Effector memory CD8-positive, alpha-beta T cell (primary cell): Measurements from ENCODE around the gene ZFX.

ENCODE experiments used
- ATAC-seq: fragments of 150-1000 bp; cut with Tn5 transposase; replicated peaks from 2 replicates; pipeline ENCODE4 v1.10.0; 2021; ENCODE audit warnings: mild to moderate bottlenecking, moderate library complexity
- DNase-seq, 3 experiments: peaks; one replicate each; pipeline ENCODE4 v3.0.0; 2021
- H3K27ac Mint-ChIP-seq, 2 donors: one replicate each; pipeline ENCODE4 v1.8.0; 2022; ENCODE audit warnings: mild to moderate bottlenecking in 2 of 2, mixed read lengths in 2 of 2, moderate library complexity in 2 of 2
- H3K27me3 Mint-ChIP-seq, 2 donors: one replicate each; pipeline ENCODE4 v1.8.0; 2022; ENCODE audit warnings: mixed read lengths in 2 of 2
- H3K36me3 Mint-ChIP-seq: one replicate; pipeline ENCODE4 v1.8.0; 2022; ENCODE audit warnings: mild to moderate bottlenecking, moderate library complexity, mixed read lengths; ENCODE audit not compliant: insufficient read depth
- H3K4me1 Mint-ChIP-seq, 2 donors: one replicate each; pipeline ENCODE4 v1.8.0; 2022; ENCODE audit warnings: low read depth in 2 of 2, mixed read lengths in 2 of 2
- H3K4me3 Mint-ChIP-seq, 2 donors: one replicate each; pipeline ENCODE4 v1.8.0; 2022; ENCODE audit warnings: mild to moderate bottlenecking in 2 of 2, mixed read lengths in 2 of 2, moderate library complexity in 2 of 2
- H3K9me3 Mint-ChIP-seq, 2 donors: one replicate each; pipeline ENCODE4 v1.8.0; 2022; ENCODE audit warnings: mixed read lengths in 2 of 2

Gene ZFX

GRCh38 chrX:24215272-24215671, 65.7 kb downstream of the ZFX start:
- H3K27ac Mint-ChIP-seq, result peak overlapping the region in 1 of 2 donors; percentile 16
- H3K36me3 Mint-ChIP-seq, result peaks cover 5% of the 10 kb centered on the region
- H3K4me3 Mint-ChIP-seq, result no peak overlapping the region
- H3K9me3 Mint-ChIP-seq, result no peaks in the 10 kb centered on the region
- ATAC-seq (no peak), DNase-seq (no peak)
- no peaks in the 10 kb centered on the region for H3K4me1 Mint-ChIP-seq
- H3K27me3 Mint-ChIP-seq, result no peaks in the 10 kb centered on the region

DNA sequence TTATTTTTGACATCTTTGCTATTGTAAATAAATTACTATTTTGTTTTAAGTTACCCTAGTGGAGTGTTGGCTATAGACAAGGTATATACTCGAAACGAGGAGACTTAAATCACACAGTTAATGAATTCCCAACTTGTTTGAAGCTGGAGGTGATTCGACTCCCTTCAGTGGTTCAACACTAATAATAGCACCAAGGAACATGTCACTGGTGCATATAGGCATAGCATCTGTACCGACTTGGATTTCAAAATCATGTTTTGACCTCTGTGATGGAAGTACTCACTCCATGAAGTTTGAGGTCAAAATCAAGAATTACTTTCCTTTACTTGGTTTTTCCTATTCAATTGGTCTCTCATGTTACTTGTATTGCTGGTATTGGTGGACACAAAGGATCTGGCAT, 66.5 kb downstream of the ZFX start:
- DNase-seq (no peak), ATAC-seq (no peak)
- H3K27me3 Mint-ChIP-seq, result no peaks in the 10 kb centered on the region
- peaks cover 5% of the 10 kb centered on the region for H3K36me3 Mint-ChIP-seq
- H3K4me1 Mint-ChIP-seq, result no peaks in the 10 kb centered on the region
- H3K9me3 Mint-ChIP-seq, result no peaks in the 10 kb centered on the region
- H3K27ac Mint-ChIP-seq, result peak overlapping the region in 1 of 2 donors; percentile 12
- no peak overlapping the region for H3K4me3 Mint-ChIP-seq

- H3K27ac Mint-ChIP-seq, result peak overlapping the region in 1 of 2 donors; percentile 12
- no peaks in the 10 kb centered on the region for H3K27me3 Mint-ChIP-seq
- H3K9me3 Mint-ChIP-seq, result no peaks in the 10 kb centered on the region
- no peak for DNase-seq
- no peak overlapping the region for H3K4me3 Mint-ChIP-seq
- H3K36me3 Mint-ChIP-seq, result peaks cover 4% of the 10 kb centered on the region
- H3K4me1 Mint-ChIP-seq, result no peaks in the 10 kb centered on the region
- ATAC-seq, result no peak
Observed at GRCh38 chrX:24216827-24217226, 67.3 kb downstream of the ZFX start.

GRCh38 chrX:24219320-24219719, 69.8 kb downstream of the ZFX start:
- DNase-seq (no peak), ATAC-seq (no peak)
- Mint-ChIP-seq H3K9me3 (no peaks in the 10 kb centered on the region), H3K36me3 (no peaks in the 10 kb centered on the region), H3K27ac (peak overlapping the region in 1 of 2 donors; percentile 77), H3K27me3 (no peaks in the 10 kb centered on the region), H3K4me3 (no peak overlapping the region), H3K4me1 (no peaks in the 10 kb centered on the region)

GRCh38 chrX:24221872-24222271, 72.3 kb downstream of the ZFX start:
- H3K36me3 Mint-ChIP-seq, result no peaks in the 10 kb centered on the region
- H3K27me3 Mint-ChIP-seq, result no peaks in the 10 kb centered on the region
- no peak overlapping the region for H3K4me3 Mint-ChIP-seq
- H3K27ac Mint-ChIP-seq, result no peak overlapping the region
- no peaks in the 10 kb centered on the region for H3K4me1 Mint-ChIP-seq
- no peaks in the 10 kb centered on the region for H3K9me3 Mint-ChIP-seq
- DNase-seq, result no peak
- no peak for ATAC-seq

- Mint-ChIP-seq H3K27me3 (peaks cover 0 to 4% of the 10 kb centered on the region in 2 donors), H3K36me3 (no peaks in the 10 kb centered on the region), H3K4me1 (no peaks in the 10 kb centered on the region), H3K4me3 (no peak overlapping the region), H3K9me3 (no peaks in the 10 kb centered on the region), H3K27ac (no peak overlapping the region)
- DNase-seq (no peak), ATAC-seq (no peak)
Observed at GRCh38 chrX:24225265-24225664, 75.7 kb downstream of the ZFX start.

DNA sequence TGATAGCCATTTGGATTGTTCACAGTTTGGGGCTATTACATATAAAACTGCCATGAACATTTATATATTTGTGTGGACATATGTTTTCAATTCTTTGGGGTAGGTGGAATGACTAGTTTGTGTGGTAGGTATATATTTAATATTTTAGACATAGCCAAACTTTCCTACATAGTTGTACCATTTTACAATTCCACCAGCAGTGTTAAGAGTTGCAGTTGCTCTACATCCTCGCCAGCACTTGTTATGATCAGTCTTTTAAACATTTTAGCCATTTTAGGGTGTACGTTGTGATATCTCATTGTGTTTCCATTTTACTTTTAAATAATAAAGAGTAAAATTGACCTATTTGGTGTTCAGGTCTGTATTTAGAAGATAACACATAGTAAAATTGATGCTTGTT, 76.6 kb downstream of the ZFX start:
- Mint-ChIP-seq H3K9me3 (no peaks in the 10 kb centered on the region), H3K4me1 (no peaks in the 10 kb centered on the region), H3K4me3 (no peak overlapping the region), H3K36me3 (no peaks in the 10 kb centered on the region), H3K27me3 (peaks cover 0 to 7% of the 10 kb centered on the region in 2 donors), H3K27ac (no peak overlapping the region)
- DNase-seq, result no peak
- no peak for ATAC-seq

GRCh38 chrX:24228596-24228995, 79.1 kb downstream of the ZFX start:
- no peak overlapping the region for H3K27ac Mint-ChIP-seq
- peaks cover 0 to 7% of the 10 kb centered on the region in 2 donors for H3K27me3 Mint-ChIP-seq
- no peaks in the 10 kb centered on the region for H3K36me3 Mint-ChIP-seq
- no peak overlapping the region for H3K4me3 Mint-ChIP-seq
- DNase-seq (no peak), ATAC-seq (no peak)
- no peaks in the 10 kb centered on the region for H3K4me1 Mint-ChIP-seq
- no peaks in the 10 kb centered on the region for H3K9me3 Mint-ChIP-seq

GRCh38 chrX:24229400-24229879, 79.9 kb downstream of the ZFX start:
- no peak overlapping the region for H3K27ac Mint-ChIP-seq
- H3K9me3 Mint-ChIP-seq, result no peaks in the 10 kb centered on the region
- DNase-seq (no peak), ATAC-seq (no peak)
- H3K27me3 Mint-ChIP-seq, result peaks cover 0 to 7% of the 10 kb centered on the region in 2 donors
- H3K4me3 Mint-ChIP-seq, result no peak overlapping the region
- H3K36me3 Mint-ChIP-seq, result no peaks in the 10 kb centered on the region
- no peaks in the 10 kb centered on the region for H3K4me1 Mint-ChIP-seq

- ATAC-seq, result no peak
- Mint-ChIP-seq H3K9me3 (no peaks in the 10 kb centered on the region), H3K4me3 (no peak overlapping the region), H3K36me3 (no peaks in the 10 kb centered on the region), H3K27me3 (peaks cover 0 to 7% of the 10 kb centered on the region in 2 donors), H3K27ac (no peak overlapping the region), H3K4me1 (no peaks in the 10 kb centered on the region)
- DNase-seq, result no peak
Observed at GRCh38 chrX:24229976-24230375, 80.4 kb downstream of the ZFX start.

DNA sequence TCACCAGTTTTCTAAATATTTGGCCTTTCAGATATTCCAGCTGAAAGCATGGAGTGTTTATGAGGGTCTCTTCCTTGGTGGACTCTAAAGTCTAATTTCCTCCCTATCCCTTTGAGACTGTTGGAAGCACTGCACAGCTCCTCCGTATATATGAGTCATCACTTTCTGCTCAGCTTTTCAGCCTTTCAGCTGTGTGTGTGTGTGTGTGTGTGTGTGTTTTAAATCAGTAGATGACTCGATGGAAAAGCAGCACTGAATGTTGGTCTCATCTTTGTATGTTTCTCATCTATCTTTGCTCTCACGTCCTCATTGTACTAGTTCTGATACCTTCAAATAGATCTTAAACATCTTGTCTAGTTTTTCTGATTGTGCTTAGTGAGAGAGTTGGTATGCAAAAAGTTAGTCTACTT, 81.6 kb downstream of the ZFX start:
- H3K36me3 Mint-ChIP-seq, result no peaks in the 10 kb centered on the region
- H3K27ac Mint-ChIP-seq, result no peak overlapping the region
- ATAC-seq, result no peak
- no peaks in the 10 kb centered on the region for H3K4me1 Mint-ChIP-seq
- no peak for DNase-seq
- no peaks in the 10 kb centered on the region for H3K9me3 Mint-ChIP-seq
- no peak overlapping the region for H3K4me3 Mint-ChIP-seq
- peaks cover 0 to 7% of the 10 kb centered on the region in 2 donors for H3K27me3 Mint-ChIP-seq

GRCh38 chrX:24231641-24232179, 82.2 kb downstream of the ZFX start:
- H3K4me3 Mint-ChIP-seq, result no peak overlapping the region
- ATAC-seq, result no peak
- H3K9me3 Mint-ChIP-seq, result no peaks in the 10 kb centered on the region
- H3K27me3 Mint-ChIP-seq, result peaks cover 0 to 7% of the 10 kb centered on the region in 2 donors
- no peaks in the 10 kb centered on the region for H3K4me1 Mint-ChIP-seq
- no peak overlapping the region for H3K27ac Mint-ChIP-seq
- no peak for DNase-seq
- H3K36me3 Mint-ChIP-seq, result no peaks in the 10 kb centered on the region

- Mint-ChIP-seq H3K9me3 (no peaks in the 10 kb centered on the region), H3K27me3 (peaks cover 2 to 7% of the 10 kb centered on the region in 2 donors), H3K27ac (no peak overlapping the region), H3K4me1 (no peaks in the 10 kb centered on the region), H3K4me3 (no peak overlapping the region), H3K36me3 (no peaks in the 10 kb centered on the region)
- ATAC-seq (no peak), DNase-seq (no peak)
Observed at GRCh38 chrX:24232796-24233195, 83.3 kb downstream of the ZFX start.

- ATAC-seq, result no peak
- H3K4me3 Mint-ChIP-seq, result peak overlapping the region in 1 of 2 donors; percentile 23
- no peaks in the 10 kb centered on the region for H3K4me1 Mint-ChIP-seq
Observed at GRCh38 chrX:24235084-24235710, 85.7 kb downstream of the ZFX start.

More at GRCh38 chrX:24235084-24235710, 85.7 kb downstream of the ZFX start:
- peaks cover 4 to 13% of the 10 kb centered on the region in 2 donors for H3K27me3 Mint-ChIP-seq
- no peaks in the 10 kb centered on the region for H3K9me3 Mint-ChIP-seq
- no peaks in the 10 kb centered on the region for H3K36me3 Mint-ChIP-seq
- peak overlapping the region in 1 of 2 donors; percentile 75 for H3K27ac Mint-ChIP-seq
- no peak for DNase-seq
